Measurements from ENCODE around the gene POU3F1. TPM values are rescaled to one million over a fixed set of nuclear protein-coding genes. Genes with fewer than 3 reads are reported as not detected.

Gene POU3F1
- total RNA-seq, 1 experiment from 2014 or later = 5.8 TPM

- Histone ChIP-seq H3K4me2 (ENCODE audit: insufficient read depth, insufficient read length, low read length) (no peak overlapping the region), H3K56ac (ENCODE audit: insufficient read length, low read depth, low read length) (no peak overlapping the region), H2BK5ac (ENCODE audit: insufficient read length, low read length) (no peak overlapping the region), H4K91ac (ENCODE audit: insufficient read length, low read depth, low read length) (no peak overlapping the region), H3K79me2 (ENCODE audit: insufficient read depth, low read length) (no peaks in the 10 kb centered on the region), H3K27ac (ENCODE audit: insufficient read length, low read depth, low read length) (no peak overlapping the region), H3K23me2 (ENCODE audit: insufficient read length, low read depth, low read length, poor library complexity, severe bottlenecking) (no peaks in the 10 kb centered on the region), H4K5ac (ENCODE audit: insufficient read length, low read depth, low read length) (no peak overlapping the region), H2AFZ (ENCODE audit: low read length) (no peak overlapping the region), H2BK20ac (ENCODE audit: low read depth, low read length, poor library complexity, severe bottlenecking) (no peak overlapping the region), H4K20me1 (ENCODE audit: control insufficient read depth, insufficient read depth, insufficient read length) (no peaks in the 10 kb centered on the region), H2BK120ac (ENCODE audit: low read depth, low read length, poor library complexity, severe bottlenecking) (no peak overlapping the region), H3K4me1 (ENCODE audit: insufficient read depth, low read length) (no peaks in the 10 kb centered on the region; the same call in none of the 2 replicates), H3K9ac (ENCODE audit: extremely low read depth, insufficient read length, low read length) (no peak overlapping the region), H3K18ac (ENCODE audit: insufficient read length, low read depth, low read length) (no peak overlapping the region), H3K79me1 (ENCODE audit: insufficient read depth, low read depth, low read length, poor library complexity, severe bottlenecking) (no peaks in the 10 kb centered on the region), H2BK15ac (ENCODE audit: low read depth, low read length) (no peak overlapping the region), H2BK12ac (ENCODE audit: insufficient read length, low read depth, low read length) (no peak overlapping the region), H3K14ac (ENCODE audit: insufficient read depth, low read length) (no peak overlapping the region), H3K9me3 (ENCODE audit: control insufficient read depth, low read depth, low read length) (no peaks in the 10 kb centered on the region), H4K8ac (replicated peaks; ENCODE audit: insufficient read length, low read depth, low read length) (no peak overlapping the region), H3K4ac (ENCODE audit: low read depth, low read length) (no peak overlapping the region), H3K23ac (ENCODE audit: insufficient read length, low read depth, low read length) (no peak overlapping the region), H2AK5ac (ENCODE audit: insufficient read length, low read length) (no peak overlapping the region), H3T11ph (ENCODE audit: low read length) (no peak overlapping the region), H3K27me3 (ENCODE audit: insufficient read depth, low read length) (no peaks in the 10 kb centered on the region)
- DNase-seq = no peak
- H3K27ac Mint-ChIP-seq = no peak overlapping the region
- TF ChIP-seq CTCF (conservative IDR thresholded peaks at IDR 0.05) = no peak
- peaks cover 31 to 42% of the 10 kb centered on the region in 2 experiments for H3K4me1 Mint-ChIP-seq
- no peak overlapping the region for H3K4me3 Mint-ChIP-seq
- H3K36me3 Mint-ChIP-seq (ENCODE audit: insufficient read depth in 1 of 3, low read depth in 3 of 3) = peaks cover 1 to 2% (median 2%) of the 10 kb centered on the region in 3 experiments; a peak in 3 of 7 replicates
- no peaks in the 10 kb centered on the region; the same call in 1 of the 2 replicates for H3K27me3 Mint-ChIP-seq (ENCODE audit: low read depth)
- no CpG with 5 or more reads among the region's 4 CpGs for WGBS (ENCODE audit: extremely low coverage, insufficient read length, low lambda C conversion rate)
- no peaks in the 10 kb centered on the region; a peak in 1 of 5 replicates for H3K9me3 Mint-ChIP-seq
Observed at GRCh38 chr1:38074302-38074677, 27.7 kb upstream of the POU3F1 start.

Measured in H9 (cell line).